Adrenal gland (tissue), 12 donors: Measurements from ENCODE around the gene UBE2L3. TPM values are rescaled to one million over a fixed set of nuclear protein-coding genes. Genes with fewer than 3 reads are reported as not detected.

Experiments used
- DNase-seq, 7 donors: peaks; one replicate each; pipeline ENCODE4 v3.0.0-alpha.2; 2019 to 2020
- H3K27ac ChIP-seq, 5 donors: fragments of 200-600 bp; sonication (generic) in 4 of 5; 1 replicate in 3 of 5; 2 replicates in 2 of 5; pipeline versions ENCODE4 v1.5.1 to v1.8.0; 2016 to 2020; ENCODE audit warnings: mild to moderate bottlenecking in 1 of 5
- H3K27me3 ChIP-seq: fragments of 200-600 bp; 2 replicates; pipeline ENCODE4 v1.8.0; 2021
- H3K36me3 ChIP-seq, 2 donors: fragments of 200-600 bp; replicated peaks in 1 of 2; 1 replicate in 1 of 2; 2 replicates in 1 of 2; pipeline versions ENCODE4 v1.5.1 to v1.8.0; 2018 to 2022
- H3K4me1 ChIP-seq, 2 donors: fragments of 200-600 bp; replicated peaks in 1 of 2; 1 replicate in 1 of 2; 2 replicates in 1 of 2; pipeline versions ENCODE4 v1.5.1 to v1.8.0; 2018 to 2021
- H3K4me3 ChIP-seq, 4 donors: fragments of 200-600 bp; sonication (generic) in 3 of 4; one replicate each; pipeline ENCODE4 v1.5.1; 2016 to 2018
- H3K9me3 ChIP-seq, 3 donors: fragments of 200-600 bp; sonication (generic) in 1 of 3; replicated peaks in 1 of 3; 1 replicate in 2 of 3; 2 replicates in 1 of 3; pipeline versions ENCODE4 v1.5.1 to v1.8.0; 2016 to 2021
- CTCF ChIP-seq, 6 experiments: fragments of 450-650 bp in 4 of 6; fragments of 200-600 bp in 2 of 6; sonication (generic) in 1 of 6; IDR thresholded peaks; 1 replicate in 5 of 6; 2 replicates in 1 of 6; pipeline versions ENCODE4 v1.5.1 to v1.8.0; 2016 to 2021; ENCODE audit warnings: antibody characterized with exemption in 6 of 6, mild to moderate bottlenecking in 2 of 6, moderate library complexity in 1 of 6
- POLR2A ChIP-seq, 2 donors: fragments of 450-650 bp; IDR thresholded peaks; one replicate each; pipeline ENCODE4 v1.6.1; 2017; ENCODE audit warnings: antibody characterized with exemption in 2 of 2, mild to moderate bottlenecking in 2 of 2, moderate library complexity in 1 of 2
- WGBS, 4 donors: extraction: QIAGEN DNeasy Blood & Tissue Kit in 2 of 4; methylation state at CpG; one replicate each; pipeline versions ENCODE4 v1.1.5 to v1.1.7; 2013 to 2017; 5-methylcytosine and 5-hydroxymethylcytosine counted together
- intact Hi-C, 2 donors: fragments of 100-400 bp; cut with DNase I; formaldehyde crosslinking; loops; one replicate each; pipeline versions ENCODE4 v1.14.1 to v1.15.0; 2022 to 2023
- polyA plus RNA-seq, 3 donors: library from polyadenylated mRNA; stranded (reverse); fragments of 200-250 nt in 2 of 3; fragments of 350-450 nt in 1 of 3; fragmentation: Illumina TruSeq in 1 of 3; extraction: RNeasy Lipid Tissue Mini Kit (QIAGEN cat#74804) in 1 of 3; gene quantifications; one replicate each; pipeline ENCODE4 v1.2.3, GENCODE V29; 2013 to 2014
- total RNA-seq, 9 donors: library from RNA; depleted of rRNA in 4 of 9; stranded (reverse); fragments of >200 nt in 4 of 9; fragments of 120-200 nt in 1 of 9; fragmentation: NEBNext Ultra II Directional in 1 of 9; extraction: Animal tissue kit (Norgen Biotek cat#: 25700) in 1 of 9; gene quantifications; one replicate each; pipeline versions ENCODE4 v1.1.0 to v1.2.4, GENCODE V29; 2013 to 2023
- donor health status: healthy with polysubstance abuse.
- donor health status: Bipolar disorder and iron deficiency.
- donor health status: DM: yes; HTN: yes; CAD: no.
- donor health status: DM: no; HTN: no; CAD: no.
- donor health status: DM: no; HTN: no; CAD: no.
- donor health status: DM: yes; HTN: yes; CAD: no.

The UBE2L3 gene
- total and polyA plus RNA-seq, 12 donors: 48.5 to 142 (median 61.8) TPM

- no peaks in the 10 kb centered on the region for H3K9me3 ChIP-seq
- H3K36me3 ChIP-seq: no peaks in the 10 kb centered on the region
- 19 to 23% (median 22%) methylated on average over 5 to 6 of the region's 6 CpGs for WGBS, 4 donors
- H3K4me3 ChIP-seq: peak overlapping the region in 1 of 4 donors; percentile 79
- H3K4me1 ChIP-seq: peaks cover 12 to 14% of the 10 kb centered on the region in 2 donors
- DNase-seq: no peak
- H3K27ac ChIP-seq: no peak overlapping the region
- no peaks in the 10 kb centered on the region for H3K27me3 ChIP-seq
- TF ChIP-seq CTCF (IDR thresholded peaks at IDR 0.05) (no peak), POLR2A (IDR thresholded peaks at IDR 0.05) (no peak)
- intact Hi-C loops: no loop called here
Measured at GRCh38 chr22:21650823-21651520, 83.5 kb downstream of the UBE2L3 start.

- no peaks in the 10 kb centered on the region for H3K27me3 ChIP-seq
- no peak for TF ChIP-seq CTCF (IDR thresholded peaks at IDR 0.05)
- TF ChIP-seq POLR2A (IDR thresholded peaks at IDR 0.05): no peak
- H3K9me3 ChIP-seq: no peaks in the 10 kb centered on the region
- peaks cover 12 to 14% of the 10 kb centered on the region in 2 donors for H3K4me1 ChIP-seq
- intact Hi-C loops: no loop called here
- DNase-seq: no peak
- no peak overlapping the region for H3K27ac ChIP-seq
- H3K36me3 ChIP-seq: no peaks in the 10 kb centered on the region
- H3K4me3 ChIP-seq: peak overlapping the region in 3 of 4 donors; percentile 23 to 79 (median 30)
- 1 to 2% (median 1%) methylated on average over 11 to 29 of the region's 29 CpGs for WGBS, 4 donors
Measured at GRCh38 chr22:21651521-21652009, 84.1 kb downstream of the UBE2L3 start.

- intact Hi-C loops: no loop called here
- Histone ChIP-seq H3K4me1 (peaks cover 12 to 14% of the 10 kb centered on the region in 2 donors), H3K27me3 (no peaks in the 10 kb centered on the region), H3K27ac (no peak overlapping the region), H3K4me3 (peak overlapping the region in 2 of 4 donors; percentile 23 to 79), H3K36me3 (no peaks in the 10 kb centered on the region), H3K9me3 (no peaks in the 10 kb centered on the region)
- 0 to 1% (median 0%) methylated on average over 3 to 44 of the region's 44 CpGs for WGBS, 4 donors
- TF ChIP-seq POLR2A (IDR thresholded peaks at IDR 0.05): no peak
- TF ChIP-seq CTCF (IDR thresholded peaks at IDR 0.05): no peak
- peak; percentile 85 to 95 (median 88) for DNase-seq
Measured at GRCh38 chr22:21652010-21652546, 84.6 kb downstream of the UBE2L3 start.

- Histone ChIP-seq H3K4me1 (peaks cover 12 to 14% of the 10 kb centered on the region in 2 donors), H3K36me3 (no peaks in the 10 kb centered on the region), H3K27me3 (no peaks in the 10 kb centered on the region), H3K27ac (no peak overlapping the region), H3K4me3 (peak overlapping the region in 2 of 4 donors; percentile 23 to 79), H3K9me3 (no peaks in the 10 kb centered on the region)
- intact Hi-C loops: no loop called here
- WGBS, 4 donors: 25 to 51% (median 33%) methylated on average over 11 to 40 of the region's 40 CpGs
- no peak for DNase-seq
- TF ChIP-seq POLR2A (IDR thresholded peaks at IDR 0.05) (no peak), CTCF (IDR thresholded peaks at IDR 0.05) (no peak)
Measured at GRCh38 chr22:21652547-21653545, 85.3 kb downstream of the UBE2L3 start.
